ENCODE measurements around the gene F10.

The F10 gene

DNA sequence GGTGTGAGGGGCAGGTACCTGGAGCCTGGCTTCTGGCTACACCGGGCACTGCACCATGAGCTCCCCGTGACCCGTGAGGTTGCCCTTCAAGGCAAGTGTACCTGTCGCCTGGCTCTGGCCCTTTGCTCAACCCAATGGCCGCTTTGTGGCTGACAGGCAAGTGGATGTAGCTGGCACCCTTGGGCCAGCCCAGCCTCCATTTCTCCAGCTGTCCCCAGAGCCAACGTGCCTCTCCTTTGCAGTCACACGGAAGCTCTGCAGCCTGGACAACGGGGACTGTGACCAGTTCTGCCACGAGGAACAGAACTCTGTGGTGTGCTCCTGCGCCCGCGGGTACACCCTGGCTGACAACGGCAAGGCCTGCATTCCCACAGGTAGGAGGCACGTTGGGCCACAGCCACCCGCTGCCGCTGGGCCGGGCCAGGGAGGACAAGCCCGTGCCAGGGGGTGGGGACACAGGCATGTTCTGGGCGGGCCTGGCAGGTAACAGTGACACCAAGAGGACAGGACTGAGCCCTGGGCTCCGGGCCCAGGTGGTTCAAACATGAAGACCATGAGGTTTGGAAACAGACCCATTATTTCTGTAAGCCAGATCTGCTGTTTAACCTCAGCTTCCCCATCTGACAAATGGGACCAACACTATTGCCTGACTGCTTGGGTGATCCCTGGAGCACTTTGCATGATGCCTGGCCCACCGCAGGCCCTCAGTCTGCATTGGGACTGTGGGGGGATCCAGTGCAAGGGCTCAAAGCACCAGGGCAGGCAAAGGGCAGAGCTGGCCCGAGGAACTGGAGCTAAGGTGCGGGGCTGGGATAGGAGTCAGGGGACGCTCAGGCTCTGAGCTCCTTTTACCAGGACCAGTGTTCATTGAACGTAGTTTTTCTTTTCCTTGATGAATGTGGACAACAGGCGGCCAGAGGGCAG, 18.3 kb downstream of the F10 start:
- TF ChIP-seq, protein P1, sequence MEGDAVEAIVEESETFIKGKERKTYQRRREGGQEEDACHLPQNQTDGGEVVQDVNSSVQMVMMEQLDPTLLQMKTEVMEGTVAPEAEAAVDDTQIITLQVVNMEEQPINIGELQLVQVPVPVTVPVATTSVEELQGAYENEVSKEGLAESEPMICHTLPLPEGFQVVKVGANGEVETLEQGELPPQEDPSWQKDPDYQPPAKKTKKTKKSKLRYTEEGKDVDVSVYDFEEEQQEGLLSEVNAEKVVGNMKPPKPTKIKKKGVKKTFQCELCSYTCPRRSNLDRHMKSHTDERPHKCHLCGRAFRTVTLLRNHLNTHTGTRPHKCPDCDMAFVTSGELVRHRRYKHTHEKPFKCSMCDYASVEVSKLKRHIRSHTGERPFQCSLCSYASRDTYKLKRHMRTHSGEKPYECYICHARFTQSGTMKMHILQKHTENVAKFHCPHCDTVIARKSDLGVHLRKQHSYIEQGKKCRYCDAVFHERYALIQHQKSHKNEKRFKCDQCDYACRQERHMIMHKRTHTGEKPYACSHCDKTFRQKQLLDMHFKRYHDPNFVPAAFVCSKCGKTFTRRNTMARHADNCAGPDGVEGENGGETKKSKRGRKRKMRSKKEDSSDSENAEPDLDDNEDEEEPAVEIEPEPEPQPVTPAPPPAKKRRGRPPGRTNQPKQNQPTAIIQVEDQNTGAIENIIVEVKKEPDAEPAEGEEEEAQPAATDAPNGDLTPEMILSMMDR (conservative IDR thresholded peaks at IDR 0.05; ENCODE audit: low read length): no peak
- Histone ChIP-seq H3K4me2 (ENCODE audit: low read depth, low read length, poor library complexity, severe bottlenecking) (no peak overlapping the region), H3K36me3 (ENCODE audit: insufficient read depth, low read length) (no peaks in the 10 kb centered on the region), H3K9ac (ENCODE audit: low read depth, low read length, poor library complexity, severe bottlenecking) (no peak overlapping the region), H4K20me1 (ENCODE audit: insufficient read depth, low read length, poor library complexity, severe bottlenecking) (no peaks in the 10 kb centered on the region), H3K79me2 (ENCODE audit: insufficient read depth, low read length) (no peaks in the 10 kb centered on the region), H3K9me3 (ENCODE audit: insufficient read depth, low read depth, low read length) (no peaks in the 10 kb centered on the region), H3K4me3 (ENCODE audit: low read length, poor library complexity, severe bottlenecking) (no peak overlapping the region), H3F3A (ENCODE audit: low read depth) (no peaks in the 10 kb centered on the region), H2AFZ (ENCODE audit: low read length) (no peak overlapping the region), H3K27me3 (ENCODE audit: insufficient read depth, low read length, poor library complexity, severe bottlenecking) (no peaks in the 10 kb centered on the region), H3K4me1 (ENCODE audit: insufficient read depth, low read length, poor library complexity, severe bottlenecking) (no peaks in the 10 kb centered on the region), H3K9me2 (replicated peaks; ENCODE audit: low read depth, low read length) (no peaks in the 10 kb centered on the region)

DNA sequence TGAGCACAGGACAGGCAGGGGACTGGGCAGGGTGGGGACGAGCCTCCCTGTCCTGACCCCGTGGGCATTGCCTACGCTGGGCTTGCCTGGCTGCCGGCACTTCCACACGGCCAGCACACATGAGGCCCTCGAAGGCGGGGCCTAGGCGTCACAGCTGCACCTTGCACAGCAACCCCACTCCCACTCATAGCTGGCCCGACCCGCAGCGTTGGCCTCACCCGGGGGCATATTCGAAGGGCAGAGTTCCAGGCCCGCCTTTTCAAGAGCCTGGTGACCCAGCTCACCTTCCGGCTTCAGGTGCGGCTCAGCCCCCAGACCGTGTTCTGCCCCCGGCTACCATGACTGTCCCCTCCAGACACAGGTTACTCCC, 19.0 kb downstream of the F10 start:
- H3K9me3 ChIP-seq (ENCODE audit: insufficient read depth, low read depth, low read length): no peaks in the 10 kb centered on the region
- no peak overlapping the region for H3K4me2 ChIP-seq (ENCODE audit: low read depth, low read length, poor library complexity, severe bottlenecking)
- H3K79me2 ChIP-seq (ENCODE audit: insufficient read depth, low read length): no peaks in the 10 kb centered on the region
- no peaks in the 10 kb centered on the region for H3K4me1 ChIP-seq (ENCODE audit: insufficient read depth, low read length, poor library complexity, severe bottlenecking)
- H2AFZ ChIP-seq (ENCODE audit: low read length): no peak overlapping the region
- H3K36me3 ChIP-seq (ENCODE audit: insufficient read depth, low read length): no peaks in the 10 kb centered on the region
- H3K9ac ChIP-seq (ENCODE audit: low read depth, low read length, poor library complexity, severe bottlenecking): no peak overlapping the region
- no peaks in the 10 kb centered on the region for H3K9me2 ChIP-seq (replicated peaks; ENCODE audit: low read depth, low read length)
- H4K20me1 ChIP-seq (ENCODE audit: insufficient read depth, low read length, poor library complexity, severe bottlenecking): no peaks in the 10 kb centered on the region
- no peaks in the 10 kb centered on the region for H3F3A ChIP-seq (ENCODE audit: low read depth)
- TF ChIP-seq EZH2phosphoT487 (IDR thresholded peaks at IDR 0.05; ENCODE audit: borderline replicate concordance): no peak
- TF ChIP-seq, protein P1 (conservative IDR thresholded peaks at IDR 0.05; ENCODE audit: low read length): no peak
- no peaks in the 10 kb centered on the region for H3K27me3 ChIP-seq (ENCODE audit: insufficient read depth, low read length, poor library complexity, severe bottlenecking)
- no peak overlapping the region for H3K4me3 ChIP-seq (ENCODE audit: low read length, poor library complexity, severe bottlenecking)

DNA sequence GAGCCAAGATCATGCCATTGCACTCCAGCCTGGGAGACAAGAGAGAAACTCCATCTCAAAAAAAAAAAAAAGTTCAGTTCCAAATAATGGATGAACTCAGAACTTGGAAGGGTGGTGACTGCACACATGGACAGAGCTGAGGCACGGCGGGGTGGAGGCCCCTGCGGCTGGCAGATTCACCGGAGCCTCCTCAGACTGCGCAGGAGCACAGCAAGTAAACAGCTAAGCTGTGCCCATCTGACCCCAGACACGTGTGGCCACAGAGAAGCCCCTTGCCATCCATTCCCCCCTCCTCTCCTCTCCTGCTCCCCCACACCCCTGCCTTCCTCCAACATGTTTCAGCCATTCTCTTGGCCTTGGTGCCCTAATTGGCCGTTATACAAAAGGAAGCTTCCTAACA, 20.3 kb downstream of the F10 start:
- no peak overlapping the region for H3K9ac ChIP-seq (ENCODE audit: low read depth, low read length, poor library complexity, severe bottlenecking)
- no peak for TF ChIP-seq EZH2phosphoT487 (IDR thresholded peaks at IDR 0.05; ENCODE audit: borderline replicate concordance)
- TF ChIP-seq, protein P1 (conservative IDR thresholded peaks at IDR 0.05; ENCODE audit: low read length): no peak
- H2AFZ ChIP-seq (ENCODE audit: low read length): no peak overlapping the region
- H3K36me3 ChIP-seq (ENCODE audit: insufficient read depth, low read length): no peaks in the 10 kb centered on the region
- no peaks in the 10 kb centered on the region for H3K79me2 ChIP-seq (ENCODE audit: insufficient read depth, low read length)
- no peaks in the 10 kb centered on the region for H3K27me3 ChIP-seq (ENCODE audit: insufficient read depth, low read length, poor library complexity, severe bottlenecking)
- H3F3A ChIP-seq (ENCODE audit: low read depth): no peaks in the 10 kb centered on the region
- no peaks in the 10 kb centered on the region for H3K4me1 ChIP-seq (ENCODE audit: insufficient read depth, low read length, poor library complexity, severe bottlenecking)
- no peaks in the 10 kb centered on the region for H3K9me3 ChIP-seq (ENCODE audit: insufficient read depth, low read depth, low read length)
- no peak overlapping the region for H3K4me2 ChIP-seq (ENCODE audit: low read depth, low read length, poor library complexity, severe bottlenecking)
- no peaks in the 10 kb centered on the region for H3K9me2 ChIP-seq (replicated peaks; ENCODE audit: low read depth, low read length)
- H3K4me3 ChIP-seq (ENCODE audit: low read length, poor library complexity, severe bottlenecking): no peak overlapping the region
- no peaks in the 10 kb centered on the region for H4K20me1 ChIP-seq (ENCODE audit: insufficient read depth, low read length, poor library complexity, severe bottlenecking)
